HG03175 (cell line): Measurements from ENCODE around the gene SPTBN1.
"Not testable (repeated sequence)": the region's sequence is repeated elsewhere in the genome, so short reads cannot be mapped to it uniquely, and the experiment has no call there.

Experiments used
- ATAC-seq: cut with Tn5 transposase; IDR thresholded peaks from one replicate; pipeline ENCODE4 v1.9.1; 2021; ENCODE audit warnings: mild to moderate bottlenecking, moderate library complexity; ENCODE audit not compliant: unreplicated experiment

Gene SPTBN1

DNA sequence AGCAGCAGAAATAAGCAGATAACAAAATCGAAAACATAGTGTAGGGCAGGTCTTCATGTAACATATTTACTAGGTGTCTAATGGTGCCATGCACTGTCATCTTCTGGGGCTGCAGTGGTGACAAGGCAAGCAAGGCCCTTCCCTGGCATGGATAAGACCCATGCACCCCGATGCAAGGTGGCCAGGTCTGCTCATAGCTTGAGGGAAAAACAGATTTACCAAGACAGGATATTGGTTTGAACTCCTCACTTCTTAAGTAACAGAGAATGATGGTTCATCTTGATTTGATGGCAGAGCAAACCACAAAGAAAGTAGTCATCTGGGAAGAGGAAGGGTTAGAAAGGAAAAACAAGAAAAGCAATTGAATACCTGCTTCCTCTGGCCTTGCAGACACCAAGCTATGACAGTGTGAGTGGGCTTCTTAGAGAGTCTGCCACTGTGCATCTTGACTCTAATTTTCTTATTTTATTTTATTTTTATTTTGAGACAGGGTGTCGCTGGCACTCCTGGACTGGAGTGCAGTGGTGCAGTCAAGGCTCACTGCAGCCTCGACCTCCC is 231.5 kb downstream of the SPTBN1 start:
- ATAC-seq = no peak

DNA sequence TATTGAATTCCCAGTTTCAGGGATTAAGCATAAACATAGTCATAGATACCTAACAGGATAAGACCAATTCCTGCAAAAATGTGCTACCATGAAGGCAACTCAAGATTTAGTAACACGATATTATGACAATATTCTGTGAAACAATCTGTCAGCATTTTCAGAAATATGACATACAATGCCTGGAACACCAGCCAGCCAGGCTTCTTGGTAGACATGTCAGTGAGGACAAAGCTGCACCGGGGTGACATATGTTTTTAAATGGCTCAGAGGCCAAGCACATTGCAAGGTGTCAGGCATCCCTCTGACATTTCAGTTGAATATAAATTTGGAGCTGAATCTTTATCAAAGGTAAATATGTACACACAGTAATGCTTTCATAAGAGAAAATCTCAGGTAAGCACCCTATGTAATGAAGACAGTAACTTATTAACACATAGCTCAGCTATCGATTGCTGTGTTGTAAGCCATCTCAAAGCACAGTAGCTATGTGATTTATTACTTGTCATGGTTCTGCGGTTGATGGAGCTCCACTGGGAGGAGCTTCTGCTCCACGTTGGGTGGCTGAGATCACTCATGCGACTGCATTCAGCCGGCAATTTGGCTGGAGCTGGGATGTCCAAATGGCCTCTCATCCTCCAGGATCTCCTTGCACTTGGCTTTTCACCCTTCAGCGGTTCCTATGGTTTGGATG is 235.5 kb downstream of the SPTBN1 start:
- ATAC-seq = no peak

DNA sequence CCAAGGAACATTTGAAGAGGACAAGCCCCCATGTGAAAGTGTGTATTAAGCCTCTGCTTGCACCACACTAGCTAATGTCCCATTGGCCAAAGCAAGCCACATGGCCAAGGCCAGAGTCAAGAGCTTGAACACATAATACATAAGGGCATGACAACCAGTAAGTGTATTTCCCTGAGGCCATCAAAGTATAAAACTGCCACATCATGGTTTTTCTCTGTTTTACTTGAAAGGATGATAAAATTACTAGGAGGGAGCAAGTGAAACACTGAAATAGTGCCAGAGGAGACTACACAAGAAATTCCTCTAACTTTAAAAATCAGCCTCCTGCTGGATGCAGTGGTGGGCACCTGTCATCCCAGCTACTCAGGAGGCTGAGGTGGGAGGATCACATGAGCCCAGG is 236.4 kb downstream of the SPTBN1 start:
- no peak for ATAC-seq

DNA sequence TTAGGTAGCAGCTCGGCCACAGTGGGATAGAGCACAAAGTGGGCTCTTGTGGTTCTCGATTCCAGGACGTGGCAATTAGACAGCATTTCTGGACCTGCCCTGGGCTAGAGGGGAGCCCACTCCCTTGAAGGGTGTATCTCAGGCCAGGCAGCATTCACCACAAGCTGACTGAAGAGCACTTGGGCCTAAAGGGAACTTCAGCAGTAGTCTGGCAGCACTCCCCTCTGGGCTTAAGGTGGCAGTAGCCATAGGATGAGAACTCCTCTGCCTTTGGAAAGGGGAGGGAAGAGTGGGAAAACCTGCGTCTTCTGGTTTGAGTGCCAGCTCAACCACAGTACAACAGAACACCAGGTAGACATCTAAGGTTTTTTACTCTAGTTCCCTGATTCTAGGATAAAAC is 239.3 kb downstream of the SPTBN1 start:
- ATAC-seq = no peak

DNA sequence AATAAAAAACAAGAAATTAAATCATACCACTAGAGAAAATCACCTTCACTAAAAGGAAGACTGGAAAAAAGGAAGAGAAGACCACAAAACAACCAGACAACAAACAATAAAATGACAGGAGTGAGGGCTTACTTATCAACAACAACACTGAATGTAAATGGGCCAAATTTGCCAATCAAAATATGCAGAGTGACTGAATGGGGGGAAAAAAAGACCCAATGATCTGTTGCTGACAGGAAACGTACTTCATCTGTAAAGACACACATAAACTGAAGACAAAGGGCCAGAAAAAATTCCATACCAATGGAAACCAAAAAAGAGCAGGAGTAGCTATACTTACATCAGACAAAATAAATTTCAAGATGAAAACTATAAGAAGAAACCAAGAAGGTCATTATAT is 241.8 kb downstream of the SPTBN1 start:
- no peak for ATAC-seq

DNA sequence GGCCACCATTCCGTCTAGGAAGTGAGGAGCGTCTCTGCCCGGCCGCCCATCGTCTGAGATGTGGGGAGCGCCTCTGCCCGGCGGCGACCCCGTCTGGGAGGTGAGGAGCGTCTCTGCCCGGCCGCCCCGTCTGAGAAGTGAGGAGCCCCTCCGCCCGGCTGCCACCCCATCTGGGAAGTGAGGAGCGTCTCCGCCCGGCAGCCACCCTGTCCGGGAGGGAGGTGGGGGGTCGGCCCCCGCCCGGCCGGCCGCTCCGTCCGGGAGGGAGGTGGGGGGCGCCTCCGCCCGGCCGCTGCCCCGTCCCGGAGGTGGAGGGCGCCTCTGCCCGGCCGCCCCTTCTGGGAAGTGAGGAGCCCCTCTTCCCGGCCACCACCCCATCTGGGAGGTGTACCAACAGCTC is 242.8 kb downstream of the SPTBN1 start:
- ATAC-seq = not testable (repeated sequence)

DNA sequence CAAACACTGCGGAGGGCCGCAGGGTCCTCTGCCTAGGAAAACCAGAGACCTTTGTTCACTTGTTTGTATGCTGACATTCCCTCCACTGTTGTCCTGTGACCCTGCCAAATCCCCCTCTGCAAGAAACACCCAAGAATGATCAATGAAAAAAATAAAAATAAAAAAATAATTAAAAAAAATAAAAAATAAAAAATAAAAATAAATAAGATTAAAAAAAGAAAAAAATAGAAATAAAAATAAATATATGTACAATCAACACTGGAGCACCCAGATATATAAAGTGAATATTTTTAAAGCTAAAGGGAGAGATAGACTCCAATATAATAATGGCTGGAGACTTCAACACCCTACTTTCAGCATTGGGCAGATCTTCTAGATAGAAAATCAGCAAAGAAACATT is 243.5 kb downstream of the SPTBN1 start:
- ATAC-seq = no peak

DNA sequence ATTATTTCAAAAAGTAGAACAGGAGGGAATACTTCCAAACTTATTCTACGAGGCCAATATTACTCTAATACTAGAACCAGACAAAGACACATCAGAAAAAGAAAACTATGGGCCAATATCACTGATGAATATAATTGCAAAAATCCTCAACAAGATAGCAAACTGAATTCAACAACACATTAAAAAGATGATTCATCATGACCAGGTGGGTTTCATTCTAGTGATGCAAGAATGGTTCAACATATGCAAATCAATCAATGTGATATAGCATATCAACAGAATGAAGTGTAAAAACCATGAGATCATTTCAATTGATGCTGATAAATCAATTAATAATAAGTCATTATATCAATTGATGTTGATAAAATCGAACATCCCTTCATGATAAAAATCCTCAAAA is 244.9 kb downstream of the SPTBN1 start:
- ATAC-seq = no peak

DNA sequence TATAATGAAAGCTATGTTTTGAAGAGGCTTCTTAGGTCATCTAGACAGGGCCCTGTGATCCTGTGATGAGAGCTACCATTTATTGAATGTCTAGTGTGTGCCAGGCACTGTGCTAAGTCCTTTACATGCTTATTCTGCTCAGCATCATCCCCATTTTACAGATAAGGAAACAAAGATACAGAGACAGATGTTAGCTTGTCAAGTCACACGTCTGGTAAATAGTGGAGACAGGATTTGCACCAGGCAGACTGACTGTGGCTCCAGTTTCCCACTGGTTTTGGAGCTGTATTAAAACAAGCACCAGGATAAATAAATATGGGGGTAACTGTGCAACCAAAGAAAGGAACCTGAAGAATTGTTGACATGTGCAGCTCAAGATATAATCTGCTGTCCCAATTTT is 248.1 kb downstream of the SPTBN1 start:
- no peak for ATAC-seq

DNA sequence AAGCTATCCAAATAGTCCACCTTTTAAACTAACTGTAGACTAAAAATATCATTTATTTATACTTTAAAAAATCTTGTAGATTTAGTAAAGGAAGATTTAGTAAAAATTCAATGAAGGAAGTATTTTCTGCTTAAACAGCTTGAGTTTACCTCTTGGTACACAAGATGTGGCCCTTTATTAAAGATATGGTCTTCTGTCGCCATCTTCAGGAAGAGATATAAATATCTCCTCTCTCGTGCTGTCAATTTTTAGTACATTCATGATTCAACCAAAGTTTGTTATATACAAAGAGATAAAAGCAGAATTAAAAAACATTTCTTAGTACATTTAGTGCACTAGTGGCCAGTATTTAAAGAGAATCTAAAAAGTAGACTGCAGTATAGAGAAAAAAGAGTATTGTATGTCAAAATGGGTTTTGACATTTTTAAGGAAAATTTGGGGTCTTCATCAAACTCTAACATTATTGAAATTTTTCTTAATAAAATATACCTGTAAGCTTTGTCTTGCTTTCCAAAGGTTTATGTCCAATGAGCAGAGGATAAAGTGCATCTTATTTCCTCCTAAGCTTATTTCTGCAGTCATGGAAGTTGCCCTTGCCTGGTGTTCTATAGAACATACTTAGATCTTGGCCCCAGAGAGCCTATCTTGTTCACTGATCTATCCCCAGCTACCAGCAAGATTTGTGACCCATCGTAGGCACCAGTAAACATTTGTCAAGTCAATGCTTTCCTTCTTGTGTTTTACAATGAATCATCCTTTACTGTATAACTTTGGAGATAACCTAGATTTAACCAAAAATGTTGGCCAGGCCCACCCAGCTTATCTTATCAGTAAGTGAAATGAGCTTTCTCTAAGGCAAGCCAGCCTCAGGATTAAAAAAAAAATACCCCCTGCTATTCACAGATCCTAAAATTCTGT is 248.8 kb downstream of the SPTBN1 start:
- ATAC-seq = no peak

DNA sequence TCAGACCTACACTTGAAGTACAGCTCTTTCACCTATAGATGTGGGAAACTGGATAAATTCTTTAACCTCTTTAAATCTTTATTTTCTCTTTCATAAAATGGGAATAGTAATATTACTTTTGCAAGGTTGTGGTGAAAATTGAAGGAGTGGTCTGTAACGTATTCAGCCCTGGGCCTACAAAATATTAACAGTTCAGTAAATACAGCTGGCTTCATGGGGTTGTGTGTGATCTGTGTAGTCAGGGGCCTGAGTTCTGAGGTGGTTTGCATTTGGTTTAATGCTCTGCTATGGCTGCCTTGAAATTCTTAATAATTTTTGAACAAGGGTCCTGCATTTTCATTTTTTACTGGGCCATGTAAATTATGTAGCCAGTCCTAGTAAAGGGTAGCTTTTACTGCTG is 250.5 kb downstream of the SPTBN1 start:
- ATAC-seq = no peak

DNA sequence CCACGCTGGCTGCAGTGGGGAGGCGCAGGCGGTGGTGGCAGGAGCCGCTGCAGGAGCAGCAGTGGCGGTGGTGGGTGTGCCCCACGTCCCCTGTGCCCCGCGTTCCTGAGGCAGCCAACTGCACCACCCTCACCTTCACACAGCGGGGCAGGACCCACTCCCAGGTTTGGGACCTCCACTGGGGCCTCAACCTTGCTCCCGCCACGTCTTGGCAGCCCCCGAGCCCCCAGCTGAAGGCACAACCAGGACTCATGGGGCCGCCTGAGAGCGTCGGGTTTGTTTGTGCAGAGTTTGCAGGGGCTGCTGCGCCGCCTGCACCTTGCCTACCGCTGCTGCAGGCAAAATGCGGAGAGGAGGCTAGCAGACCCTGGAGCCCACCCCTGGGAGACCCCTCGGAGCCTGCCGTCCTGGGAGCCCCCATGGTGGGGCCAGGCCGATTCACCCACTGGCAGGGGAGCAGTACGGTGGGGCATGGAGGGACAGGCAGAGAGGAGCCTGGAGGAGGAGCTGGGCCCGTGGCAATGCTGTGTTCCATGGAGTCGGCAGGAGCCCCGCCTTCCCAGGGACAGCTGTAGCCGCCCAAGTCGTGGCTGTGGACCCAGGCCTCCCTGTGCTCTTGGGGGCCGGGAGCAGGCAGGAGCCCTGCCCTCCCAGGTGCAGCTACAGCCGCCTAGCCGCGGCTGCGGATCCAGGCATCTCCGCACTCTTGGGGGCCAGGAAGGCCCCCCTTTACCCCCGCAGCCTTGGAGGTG is 252.6 kb downstream of the SPTBN1 start:
- no peak for ATAC-seq

DNA sequence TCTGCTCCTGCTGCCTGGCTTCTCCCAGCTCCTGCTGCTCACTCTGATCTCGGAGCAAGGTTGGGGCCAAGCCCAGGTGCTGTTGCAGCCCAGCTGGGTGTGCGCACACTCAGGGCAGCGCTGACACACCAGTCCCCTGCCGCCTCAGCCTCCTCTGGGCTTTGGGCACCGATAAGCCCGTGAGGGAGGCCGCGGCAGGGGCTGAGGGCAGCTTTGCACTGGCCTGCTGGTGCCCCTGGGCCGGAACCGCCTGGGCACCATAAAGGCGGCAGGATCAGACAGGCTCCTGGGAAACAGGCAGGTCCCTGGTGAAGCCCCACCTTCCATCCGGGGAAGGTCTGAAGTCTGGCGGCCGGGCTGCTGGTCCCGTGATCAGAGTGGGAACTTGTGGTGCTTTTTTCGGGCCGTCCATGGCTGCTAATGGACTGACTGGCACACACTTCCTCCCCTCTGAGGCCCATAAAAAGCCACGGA is 253.2 kb downstream of the SPTBN1 start:
- ATAC-seq = no peak

DNA sequence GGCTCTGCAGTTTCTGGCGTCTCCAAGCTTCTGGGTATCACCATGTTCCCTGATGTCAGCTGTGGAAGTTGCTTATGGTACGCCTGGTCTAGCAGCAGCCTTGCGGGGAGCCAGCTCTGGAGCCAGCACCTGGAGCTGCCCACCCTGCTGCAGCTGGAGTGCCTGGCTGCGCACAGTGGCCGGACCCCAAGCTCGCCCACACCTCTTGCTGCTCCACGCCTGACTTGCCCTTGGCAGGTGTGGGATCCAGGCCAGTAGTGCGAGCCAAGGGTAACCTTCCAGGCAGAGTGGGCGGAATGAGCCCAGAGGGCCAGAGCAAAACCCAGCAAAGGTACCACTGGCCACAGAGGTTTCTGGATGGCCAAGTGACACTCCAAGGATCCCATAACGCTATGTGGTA is 254.1 kb downstream of the SPTBN1 start:
- no peak for ATAC-seq

DNA sequence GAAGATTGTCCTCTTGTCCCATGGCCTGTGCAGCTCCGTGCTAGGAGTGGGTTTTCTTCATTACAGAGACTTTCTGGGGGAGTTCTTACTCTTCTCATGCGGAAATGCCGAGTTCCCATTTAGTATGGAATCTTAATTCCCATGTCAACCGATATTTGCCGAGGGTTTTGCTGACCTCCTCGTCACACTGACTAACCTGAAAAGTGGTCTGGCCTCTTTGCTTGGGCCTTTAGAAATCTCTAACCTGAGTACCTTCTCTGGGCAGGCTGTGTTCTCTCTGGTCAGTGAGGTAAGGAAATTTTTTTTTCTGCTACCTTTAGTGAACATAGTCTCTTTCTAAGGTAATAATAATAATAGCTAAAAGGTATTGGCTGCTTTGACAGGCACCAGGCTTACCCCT is 256.4 kb downstream of the SPTBN1 start:
- no peak for ATAC-seq

DNA sequence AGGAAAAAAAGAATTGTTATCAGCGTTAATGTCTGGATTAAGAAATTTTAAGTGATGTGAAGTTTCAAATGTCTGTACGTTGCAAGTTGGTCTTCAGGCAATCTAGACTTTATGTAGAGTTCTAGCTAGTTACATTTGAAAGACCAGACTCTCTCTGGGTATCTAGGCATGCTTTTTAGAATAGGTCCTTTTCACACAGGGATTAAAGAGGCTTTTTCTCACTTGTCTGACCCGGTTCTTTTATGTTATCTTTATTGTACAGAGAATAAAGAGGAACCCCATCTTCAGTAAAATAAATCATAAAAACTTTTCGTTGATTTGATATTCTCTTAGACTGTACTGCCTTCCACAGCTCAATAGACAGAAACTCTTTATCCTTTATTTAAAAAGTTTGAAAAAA is 258.9 kb downstream of the SPTBN1 start:
- no peak for ATAC-seq

DNA sequence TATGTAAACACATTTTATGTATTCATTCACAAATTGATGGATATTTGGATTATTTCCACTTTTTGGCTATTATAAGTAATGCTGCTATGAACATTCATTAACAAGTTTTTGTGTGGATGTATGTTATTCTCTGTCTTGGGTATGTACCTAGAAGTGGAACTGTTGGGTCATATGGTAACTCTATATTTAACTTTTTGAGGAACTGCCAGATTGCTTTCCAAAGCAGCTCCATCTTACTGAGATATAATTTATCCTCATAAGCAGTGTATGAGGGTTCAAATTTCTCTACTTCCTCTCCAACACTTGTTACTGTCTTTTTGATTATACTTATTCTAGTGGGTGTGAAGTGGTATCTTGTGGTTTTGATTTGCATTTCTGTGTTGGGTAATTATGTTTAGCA is 260.2 kb downstream of the SPTBN1 start:
- ATAC-seq = no peak

DNA sequence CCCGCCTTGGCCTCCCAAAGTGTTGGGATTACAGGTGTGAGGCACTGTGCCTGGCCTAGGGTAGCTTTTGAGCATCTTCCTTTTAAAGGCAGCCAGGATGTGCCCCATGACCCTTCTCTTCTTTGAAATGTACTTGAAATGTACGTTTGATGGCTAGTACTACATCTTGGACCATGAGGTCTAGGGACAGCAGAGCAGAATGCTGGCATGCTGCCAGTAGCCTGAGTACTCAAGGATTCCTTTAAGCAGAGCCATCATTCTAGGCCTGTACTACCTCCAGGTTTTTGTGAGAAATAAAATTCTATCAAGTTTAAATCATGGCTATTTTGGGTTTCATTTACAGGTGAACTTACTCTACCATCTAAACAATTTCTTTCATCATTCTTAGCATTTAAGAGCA is 264.4 kb downstream of the SPTBN1 start:
- ATAC-seq = no peak
